HAP-1 (cell line): ENCODE results near the gene ADD1.
"Not testable (repeated sequence)": the region's sequence is repeated elsewhere in the genome, so short reads cannot be mapped to it uniquely, and the experiment has no call there.

Experiments
- DNase-seq, 2 experiments: peaks; one replicate each; pipeline ENCODE4 v3.0.0-alpha.2; 2016 to 2020; ENCODE audit warnings: low spot score in 2 of 2
- H3K27me3 ChIP-seq: fragments of 250-450 bp; sonication (Bioruptor Pico); 2 replicates; pipeline ENCODE4 v1.5.1; 2020; ENCODE audit warnings: low read depth, mild to moderate bottlenecking, moderate library complexity
- H3K36me3 ChIP-seq: fragments of 250-450 bp; sonication (Bioruptor Pico); replicated peaks from 2 replicates; pipeline ENCODE4 v1.5.1; 2020; ENCODE audit warnings: mild to moderate bottlenecking
- H3K4me1 ChIP-seq: fragments of 250-450 bp; sonication (Bioruptor Pico); 2 replicates; pipeline ENCODE4 v1.5.1; 2020; ENCODE audit warnings: mild to moderate bottlenecking
- H3K4me3 ChIP-seq: fragments of 250-450 bp; sonication (Bioruptor Pico); 2 replicates; pipeline ENCODE4 v1.5.1; 2020; ENCODE audit warnings: mild to moderate bottlenecking, moderate library complexity
- H3K9me3 ChIP-seq: fragments of 250-450 bp; sonication (Bioruptor Pico); 2 replicates; pipeline ENCODE4 v1.5.1; 2020; ENCODE audit warnings: mild to moderate bottlenecking, moderate library complexity
- in situ Hi-C: fragments of 300-500 bp; cut with MboI; formaldehyde crosslinking; loops from 3 replicates; pipeline ENCODE4 v1.14.3; 2020; ENCODE audit warnings: low sequenced_read_pairs, inconsistent platforms, mixed read lengths

Gene ADD1

DNA sequence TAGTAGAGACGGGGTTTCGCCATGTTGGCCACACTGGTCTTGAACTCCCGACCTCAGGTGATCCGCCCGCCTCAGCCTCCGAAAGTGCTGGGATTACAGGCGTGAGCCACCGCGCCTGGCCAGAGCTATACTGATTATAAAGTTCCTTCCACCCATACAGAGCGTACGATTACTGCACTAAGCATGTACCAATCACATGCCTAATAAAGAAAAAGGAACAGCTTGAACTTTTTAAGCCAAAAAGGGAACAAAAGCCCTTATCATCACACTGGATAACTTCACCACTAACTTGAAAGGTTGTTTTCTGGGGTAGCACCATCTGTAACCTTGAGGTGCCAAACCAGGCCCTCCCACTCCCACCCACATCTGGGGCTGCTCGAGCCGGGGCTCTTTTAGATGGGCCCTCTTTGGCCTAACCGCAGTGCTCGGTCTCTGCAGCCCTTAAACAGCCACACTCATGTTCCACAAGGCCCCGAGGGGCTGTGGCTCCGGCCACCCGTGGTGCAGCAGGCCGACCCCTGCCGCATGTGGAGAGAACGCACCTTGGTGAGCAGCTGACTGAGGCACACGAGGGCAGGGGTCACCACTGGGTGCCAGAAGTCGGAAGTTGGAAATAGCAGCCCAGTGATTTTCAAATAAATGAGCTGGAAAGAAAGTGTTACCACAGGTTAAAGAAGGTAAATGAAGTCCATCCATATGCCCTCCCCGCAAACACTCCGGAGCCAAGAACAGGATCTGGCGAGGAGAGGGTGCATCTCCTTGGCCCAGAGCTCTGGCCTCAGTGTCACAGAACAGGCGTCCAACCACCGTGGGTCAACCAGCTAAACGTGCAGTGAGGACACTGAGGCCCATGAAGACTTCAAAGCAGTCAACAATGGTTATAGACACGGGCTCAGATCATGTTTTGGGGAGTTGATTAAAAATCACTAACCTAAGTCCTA lies 101.2 kb downstream of the ADD1 start:
- in situ Hi-C loops: no loop called here
- peaks cover 92% of the 10 kb centered on the region for H3K36me3 ChIP-seq

DNA sequence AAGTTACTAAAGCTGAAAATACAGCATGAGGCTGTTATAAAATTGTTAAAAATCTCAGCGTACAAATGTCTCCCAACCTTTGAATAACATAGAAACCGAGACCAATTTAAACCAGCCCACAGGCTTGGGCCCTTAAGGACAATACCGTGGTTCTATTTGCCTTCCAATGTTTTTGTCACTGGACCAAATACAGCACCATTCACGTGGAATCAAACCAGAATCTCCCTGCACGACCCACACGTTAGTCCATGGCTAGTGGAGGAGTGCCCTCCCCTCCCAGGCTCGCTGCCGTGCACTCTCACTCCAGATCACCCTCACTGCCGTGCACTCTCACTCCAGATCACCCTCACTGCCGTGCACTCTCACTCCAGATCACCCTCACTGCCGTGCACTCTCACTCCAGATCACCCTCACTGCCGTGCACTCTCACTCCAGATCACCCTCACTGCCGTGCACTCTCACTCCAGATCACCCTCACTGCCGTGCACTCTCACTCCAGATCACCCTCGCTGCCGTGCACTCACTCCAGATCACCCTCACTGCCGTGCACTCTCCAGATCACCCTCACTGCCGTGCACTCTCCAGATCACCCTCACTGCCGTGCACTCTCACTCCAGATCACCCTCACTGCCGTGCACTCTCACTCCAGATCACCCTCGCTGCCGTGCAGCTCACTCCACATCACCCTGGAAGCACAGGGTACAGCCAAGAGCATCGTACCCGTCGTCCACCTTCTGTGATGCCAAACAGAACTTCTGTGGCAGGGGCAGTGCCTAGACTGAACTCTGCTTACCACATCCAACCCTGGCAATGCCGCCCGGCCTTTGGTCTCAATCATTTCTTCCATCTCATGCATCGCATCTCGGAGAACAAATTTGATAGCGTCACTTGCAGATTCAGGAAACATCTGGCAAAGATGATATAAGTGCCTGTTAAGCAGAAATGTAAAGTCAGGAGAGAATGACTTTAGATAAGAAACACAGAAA lies 102.3 kb downstream of the ADD1 start:
- H3K4me1 ChIP-seq, in situ Hi-C loops, DNase-seq, H3K27me3 ChIP-seq, H3K9me3 ChIP-seq, H3K4me3 ChIP-seq: not testable (repeated sequence)
- peaks cover 92% of the 10 kb centered on the region for H3K36me3 ChIP-seq

More for the DNA sequence above, 101.2 kb downstream of the ADD1 start:
- peak in 1 of 2 experiments; percentile 7 for DNase-seq
- Histone ChIP-seq H3K4me3 (no peak overlapping the region), H3K27me3 (no peaks in the 10 kb centered on the region), H3K4me1 (no peaks in the 10 kb centered on the region), H3K9me3 (no peaks in the 10 kb centered on the region)

DNA sequence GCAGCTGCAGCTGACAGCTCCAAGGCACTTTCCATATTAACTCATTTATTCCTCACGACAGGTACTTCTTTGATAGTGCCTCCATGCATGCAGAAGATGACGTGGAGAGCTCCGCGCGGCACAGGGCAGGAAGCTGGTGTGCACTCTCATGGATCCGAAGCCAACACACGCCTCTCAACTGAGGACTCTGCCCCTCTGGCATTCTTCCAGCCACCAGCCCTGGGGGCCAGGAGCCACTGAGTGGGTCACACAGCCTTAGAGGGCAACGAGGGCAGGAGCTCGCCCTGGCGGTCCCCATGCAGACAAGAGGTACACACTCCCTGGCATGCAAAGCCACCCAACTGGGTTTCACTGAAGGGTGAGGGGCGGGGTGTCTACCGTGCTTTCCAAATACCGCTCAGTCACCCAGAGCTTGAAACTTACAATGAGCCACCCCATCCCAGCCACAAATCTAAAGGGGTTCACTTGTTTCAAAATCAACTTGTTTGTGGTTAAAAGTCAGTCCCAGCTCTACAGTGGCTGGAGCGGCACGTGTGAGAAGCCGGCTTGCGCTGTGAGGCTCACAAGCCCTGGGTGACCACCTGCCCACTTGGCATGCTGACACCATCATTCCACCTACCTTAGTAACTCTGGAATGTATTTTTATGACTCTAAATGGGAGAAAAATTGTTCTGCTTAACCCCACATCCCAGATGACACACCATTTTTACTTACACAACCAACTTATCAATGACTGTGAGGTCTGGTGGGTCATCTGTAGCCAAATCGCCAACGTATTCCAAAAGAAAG lies 103.4 kb downstream of the ADD1 start:
- H3K4me1 ChIP-seq: no peaks in the 10 kb centered on the region
- H3K4me3 ChIP-seq: no peak overlapping the region
- H3K36me3 ChIP-seq: peaks cover 92% of the 10 kb centered on the region
- in situ Hi-C loops: no loop called here
- no peaks in the 10 kb centered on the region for H3K9me3 ChIP-seq
- H3K27me3 ChIP-seq: no peaks in the 10 kb centered on the region
- DNase-seq: peak in 1 of 2 experiments; percentile 6

DNA sequence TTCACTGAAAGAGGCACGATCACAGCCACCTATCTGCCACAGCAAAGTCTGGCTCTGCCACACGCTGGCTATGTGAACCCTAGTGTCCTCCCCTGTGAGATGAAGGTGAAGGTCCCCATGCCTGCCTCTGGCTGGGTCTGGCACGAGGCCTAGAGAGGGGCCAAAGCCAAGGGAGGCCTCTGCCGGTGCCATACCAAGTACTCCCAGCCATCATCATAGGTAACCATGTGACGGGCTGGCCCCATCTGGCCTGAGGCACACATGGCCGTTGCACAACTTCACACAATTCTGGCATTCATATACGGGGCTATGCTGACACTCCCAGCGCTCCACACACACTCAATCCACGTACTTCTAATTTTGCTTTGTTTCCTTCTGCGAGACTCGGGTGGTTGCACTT lies 104.3 kb downstream of the ADD1 start:
- in situ Hi-C loops: no loop called here
- H3K4me1 ChIP-seq: no peaks in the 10 kb centered on the region
- H3K36me3 ChIP-seq: peaks cover 92% of the 10 kb centered on the region
- H3K4me3 ChIP-seq: no peak overlapping the region
- H3K27me3 ChIP-seq: no peaks in the 10 kb centered on the region
- no peaks in the 10 kb centered on the region for H3K9me3 ChIP-seq
- no peak for DNase-seq

DNA sequence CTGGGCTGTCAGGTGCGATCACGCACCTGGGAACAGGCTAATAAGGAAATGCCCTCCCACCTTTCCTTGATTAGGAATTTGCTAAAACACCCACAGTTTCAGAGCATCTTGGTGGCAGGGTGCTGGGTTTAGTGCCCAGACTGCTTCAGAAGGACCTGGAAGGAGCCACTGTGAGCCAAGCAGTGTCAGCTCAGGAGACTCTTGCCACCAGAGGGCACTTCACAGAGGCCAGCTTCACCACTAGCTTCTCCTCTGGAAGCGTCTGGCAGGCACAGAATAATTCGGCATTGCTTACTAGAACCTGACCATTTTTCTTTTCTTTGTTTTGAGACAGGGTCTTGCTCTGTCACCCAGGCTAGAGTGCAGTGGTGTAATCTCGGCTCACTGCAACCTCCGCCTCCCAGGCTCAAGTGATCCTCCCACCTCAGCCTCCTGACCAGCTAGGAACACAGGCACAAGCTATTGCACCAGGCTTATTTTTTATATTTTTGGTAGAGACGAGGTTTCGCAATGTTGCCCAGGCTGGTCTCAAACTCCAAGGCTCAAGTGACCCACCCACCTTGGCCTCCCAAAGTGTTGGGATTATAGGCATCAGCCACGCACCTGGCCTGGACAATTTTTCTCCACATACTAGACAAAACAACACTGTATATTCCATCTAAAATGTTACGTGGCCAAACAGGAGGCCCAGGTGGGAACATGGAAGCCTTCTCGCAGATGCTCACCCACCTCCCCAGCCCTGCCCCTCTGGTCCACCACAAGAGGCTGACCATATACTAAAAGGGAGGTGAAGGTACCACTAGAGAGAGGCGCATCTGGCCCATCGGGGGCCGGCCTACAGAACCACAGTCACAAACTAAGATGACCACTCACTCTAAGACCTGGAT lies 105.5 kb downstream of the ADD1 start:
- Histone ChIP-seq H3K4me1 (no peaks in the 10 kb centered on the region), H3K36me3 (peaks cover 92% of the 10 kb centered on the region), H3K4me3 (no peak overlapping the region), H3K27me3 (no peaks in the 10 kb centered on the region), H3K9me3 (no peaks in the 10 kb centered on the region)
- in situ Hi-C loops: no loop called here
- peak in 1 of 2 experiments; percentile 26 for DNase-seq

DNA sequence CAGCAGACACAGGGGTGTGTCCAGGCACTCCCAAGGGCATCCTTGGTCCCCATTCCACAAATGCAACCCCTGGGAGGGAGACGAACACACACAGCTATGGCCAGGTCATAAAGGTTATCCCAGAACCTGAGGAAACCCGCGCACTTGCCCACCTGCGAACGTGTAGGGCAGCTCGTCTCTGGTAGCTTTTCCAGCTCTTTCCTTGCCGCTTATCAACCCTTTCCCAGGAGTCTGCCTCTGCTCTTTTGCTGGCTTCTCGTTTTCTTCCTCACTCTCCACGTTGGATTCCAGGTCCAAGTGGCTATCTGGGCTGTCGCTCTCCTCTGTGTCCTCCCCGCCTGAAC lies 106.1 kb downstream of the ADD1 start:
- in situ Hi-C loops: no loop called here
- no peaks in the 10 kb centered on the region for H3K27me3 ChIP-seq
- peaks cover 92% of the 10 kb centered on the region for H3K36me3 ChIP-seq
- peak in 1 of 2 experiments; percentile 5 for DNase-seq
- no peaks in the 10 kb centered on the region for H3K4me1 ChIP-seq
- H3K9me3 ChIP-seq: no peaks in the 10 kb centered on the region
- no peak overlapping the region for H3K4me3 ChIP-seq

DNA sequence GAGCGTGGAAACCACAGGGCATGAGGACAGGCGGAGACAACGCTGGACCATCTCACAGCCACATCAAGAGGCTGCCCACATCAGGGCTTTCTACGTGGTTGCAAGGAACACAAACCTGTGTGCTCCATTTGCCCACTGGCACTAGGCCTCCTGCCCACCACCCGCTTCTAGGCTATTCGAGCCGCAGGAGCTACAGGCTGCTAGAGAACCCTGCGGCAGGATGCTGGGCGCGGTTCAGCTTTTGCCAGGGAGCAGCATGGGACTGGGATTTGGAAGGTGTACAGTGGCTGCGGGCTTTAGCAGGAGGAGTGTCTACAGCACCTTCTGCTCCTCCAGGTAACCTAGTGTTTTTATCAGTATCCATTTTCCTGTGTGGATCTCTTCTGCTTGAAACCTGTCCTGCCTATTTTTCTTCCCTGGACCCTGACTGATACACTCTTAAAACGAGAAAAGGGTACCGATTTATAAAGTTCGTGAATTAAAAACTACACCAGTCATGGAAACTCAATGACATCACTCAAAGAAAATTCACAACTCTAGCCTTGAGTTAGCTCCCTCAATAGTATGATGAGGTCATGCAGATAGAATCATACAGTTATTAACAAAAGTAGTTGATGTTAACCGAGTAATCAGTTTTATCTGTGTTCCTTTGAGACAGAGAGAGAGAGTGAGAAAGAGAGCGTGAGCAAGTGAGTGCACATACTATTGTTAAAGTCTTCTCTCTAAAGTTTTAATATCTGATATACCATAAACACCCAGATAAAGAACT lies 106.8 kb downstream of the ADD1 start:
- H3K27me3 ChIP-seq: no peaks in the 10 kb centered on the region
- no peaks in the 10 kb centered on the region for H3K9me3 ChIP-seq
- in situ Hi-C loops: no loop called here
- H3K36me3 ChIP-seq: peaks cover 87% of the 10 kb centered on the region
- H3K4me1 ChIP-seq: no peaks in the 10 kb centered on the region
- no peak for DNase-seq
- H3K4me3 ChIP-seq: no peak overlapping the region

DNA sequence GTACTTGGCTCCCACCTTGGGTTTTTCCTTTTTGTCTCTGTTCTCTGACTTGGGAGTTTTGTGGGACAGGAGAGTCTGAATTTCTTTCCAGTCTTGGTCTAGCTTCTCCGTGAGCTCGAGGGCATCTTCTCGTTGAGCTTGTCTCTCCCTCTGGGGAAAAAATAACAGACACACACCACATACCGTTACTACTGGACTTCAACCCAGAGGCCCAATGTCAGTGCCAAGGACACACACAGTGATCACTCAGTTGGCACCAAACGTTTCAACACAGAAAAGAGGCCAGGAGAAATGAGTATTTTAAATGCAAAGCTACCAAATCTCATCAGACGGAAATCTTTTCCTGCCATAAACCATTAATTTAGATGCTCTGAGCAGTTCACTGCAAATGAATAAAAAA lies 109.9 kb downstream of the ADD1 start:
- in situ Hi-C loops: no loop called here
- Histone ChIP-seq H3K9me3 (no peaks in the 10 kb centered on the region), H3K4me1 (no peaks in the 10 kb centered on the region), H3K4me3 (no peak overlapping the region), H3K36me3 (peaks cover 94% of the 10 kb centered on the region), H3K27me3 (no peaks in the 10 kb centered on the region)
- DNase-seq: no peak

DNA sequence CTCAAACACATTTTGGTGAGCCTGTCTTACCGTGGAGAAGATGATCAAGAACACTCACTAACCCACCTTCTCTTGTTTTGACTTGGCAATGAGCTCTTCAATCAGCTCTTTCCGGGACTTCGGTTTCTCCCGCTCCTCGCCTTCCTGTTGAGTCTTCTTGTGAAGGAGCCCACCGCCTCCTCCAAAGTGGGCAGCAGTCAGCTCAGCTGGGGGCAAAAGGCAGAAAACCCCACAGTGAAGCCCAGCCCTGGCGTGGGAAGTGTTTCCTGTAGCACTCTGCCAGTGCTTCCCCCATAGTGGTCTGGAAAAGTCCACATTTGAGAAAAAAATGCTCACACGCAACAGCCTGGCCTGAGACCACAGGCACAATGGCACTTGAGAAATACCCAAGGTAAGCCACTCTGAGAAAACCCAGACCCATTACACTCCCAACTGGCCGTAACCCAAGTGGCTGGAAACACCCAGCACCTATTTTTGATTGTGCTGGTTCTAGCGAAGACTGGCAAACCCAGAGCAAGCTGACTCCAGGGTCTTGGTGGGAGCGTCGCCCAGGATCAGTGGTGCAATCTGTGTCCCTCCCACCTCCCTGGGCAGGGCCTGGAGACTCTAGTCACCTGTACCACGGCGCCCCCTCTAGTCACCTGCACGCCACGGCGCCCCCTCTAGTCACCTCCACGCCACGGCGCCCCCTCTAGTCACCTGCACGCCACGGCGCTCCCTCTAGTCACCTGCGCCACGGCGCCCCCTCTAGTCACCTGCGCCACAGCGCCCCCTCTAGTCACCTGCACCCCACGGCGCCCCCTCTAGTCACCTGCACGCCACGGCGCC lies 110.9 kb downstream of the ADD1 start:
- DNase-seq: peak in 1 of 2 experiments; percentile 51
- Histone ChIP-seq H3K36me3 (peaks cover 89% of the 10 kb centered on the region), H3K27me3 (no peaks in the 10 kb centered on the region), H3K4me3 (no peak overlapping the region), H3K4me1 (no peaks in the 10 kb centered on the region), H3K9me3 (no peaks in the 10 kb centered on the region)
- in situ Hi-C loops: no loop called here

DNA sequence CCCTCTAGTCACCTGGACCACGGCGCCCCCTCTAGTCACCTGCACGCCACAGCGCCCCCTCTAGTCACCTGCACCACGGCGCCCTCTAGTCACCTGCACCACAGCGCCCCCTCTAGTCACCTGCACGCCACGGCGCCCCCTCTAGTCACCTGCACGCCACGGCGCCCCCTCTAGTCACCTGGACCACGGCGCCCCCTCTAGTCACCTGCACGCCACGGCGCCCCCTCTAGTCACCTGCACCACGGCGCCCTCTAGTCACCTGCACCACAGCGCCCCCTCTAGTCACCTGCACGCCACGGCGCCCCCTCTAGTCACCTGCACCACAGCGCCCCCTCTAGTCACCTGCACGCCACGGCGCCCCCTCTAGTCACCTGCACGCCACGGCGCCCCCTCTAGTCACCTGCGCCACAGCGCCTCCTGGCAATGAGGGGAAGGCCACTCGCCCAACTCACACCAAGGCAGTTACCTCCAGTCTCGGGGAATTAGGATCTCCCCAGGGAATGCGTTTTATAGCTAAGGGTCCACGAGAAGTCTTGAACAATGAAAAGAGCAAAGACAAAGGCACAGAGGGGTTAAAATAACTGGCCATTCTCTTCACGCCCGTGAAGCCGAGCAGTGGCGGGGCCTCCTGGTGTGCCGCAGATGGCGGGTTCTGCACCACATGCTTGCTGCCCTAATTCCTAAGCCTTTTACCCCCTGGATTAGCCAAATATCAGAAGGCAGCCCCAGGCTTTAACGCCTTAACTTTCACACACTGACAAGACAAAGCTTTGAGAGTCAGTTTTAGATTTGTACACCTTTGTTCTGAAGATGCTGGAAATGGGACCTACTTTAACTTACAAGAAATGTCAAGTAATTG lies 111.8 kb downstream of the ADD1 start:
- H3K9me3 ChIP-seq, DNase-seq, H3K4me1 ChIP-seq, H3K4me3 ChIP-seq, in situ Hi-C loops, H3K27me3 ChIP-seq: not testable (repeated sequence)
- peaks cover 89% of the 10 kb centered on the region for H3K36me3 ChIP-seq

DNA sequence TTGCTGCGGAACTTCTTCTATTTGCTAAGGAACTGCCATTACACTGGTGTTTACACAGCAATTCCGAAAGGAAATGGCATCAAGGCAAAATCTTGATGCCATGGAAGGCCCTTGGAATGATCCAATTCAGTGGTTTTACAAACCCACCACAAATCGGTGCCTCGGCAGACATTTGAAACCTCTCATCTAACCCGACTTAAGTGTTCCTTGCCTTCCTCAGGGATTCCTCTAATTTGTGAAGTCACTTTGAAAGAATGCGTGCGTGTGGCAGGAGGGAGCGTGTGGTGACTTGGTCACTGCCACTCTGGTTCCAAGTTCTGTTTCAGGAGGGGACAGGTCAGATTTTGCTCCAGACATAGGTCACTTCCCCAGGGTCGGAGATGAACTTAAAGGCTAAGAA lies 114.8 kb downstream of the ADD1 start:
- DNase-seq: no peak
- peaks cover 68% of the 10 kb centered on the region for H3K36me3 ChIP-seq
- H3K27me3 ChIP-seq: no peaks in the 10 kb centered on the region
- in situ Hi-C loops: no loop called here
- no peaks in the 10 kb centered on the region for H3K9me3 ChIP-seq
- no peaks in the 10 kb centered on the region; the same call in 1 of the 2 replicates for H3K4me1 ChIP-seq
- H3K4me3 ChIP-seq: no peak overlapping the region
